Aorta (tissue), 5 donors: ENCODE results near the gene RANBP1. TPM values are rescaled to one million over a fixed set of nuclear protein-coding genes. Genes with fewer than 3 reads are reported as not detected.
A peak's percentile ranks its signal among the peaks of the same experiment; 100 is the strongest.

Experiments
- ATAC-seq: fragments of 200-7000 bp; cut with Tn5 transposase; one replicate; pipeline ENCODE4 v1.9.1; 2022; ENCODE audit warnings: moderate library complexity; ENCODE audit not compliant: low FRiP score
- DNase-seq, 2 donors: peaks; one replicate each; pipeline ENCODE4 v3.0.0-alpha.2; 2020
- H3K27ac ChIP-seq, 2 donors: one replicate each; pipeline ENCODE4 v1.5.1; 2013; ENCODE audit warnings: low read length in 2 of 2, mild to moderate bottlenecking in 2 of 2, moderate library complexity in 2 of 2, control low read depth in 1 of 2, inconsistent platforms in 1 of 2, low read depth in 1 of 2
- H3K27me3 ChIP-seq, 2 donors: one replicate each; pipeline ENCODE4 v1.6.1; 2013; ENCODE audit warnings: control low read depth in 1 of 2, low read length in 1 of 2, mild to moderate bottlenecking in 1 of 2, moderate library complexity in 1 of 2; ENCODE audit not compliant: insufficient read depth in 2 of 2, control insufficient read depth in 1 of 2
- H3K36me3 ChIP-seq, 2 donors: one replicate each; pipeline ENCODE4 v1.6.1; 2013; ENCODE audit warnings: control low read depth in 1 of 2, low read length in 1 of 2, mild to moderate bottlenecking in 1 of 2; ENCODE audit not compliant: insufficient read depth in 2 of 2, control insufficient read depth in 1 of 2
- H3K4me1 ChIP-seq, 2 donors: one replicate each; pipeline ENCODE4 v1.6.1; 2013; ENCODE audit warnings: low read length in 2 of 2, control low read depth in 1 of 2, mild to moderate bottlenecking in 1 of 2, moderate library complexity in 1 of 2; ENCODE audit not compliant: insufficient read depth in 2 of 2, control insufficient read depth in 1 of 2
- H3K4me3 ChIP-seq, 2 donors: one replicate each; pipeline ENCODE4 v1.5.1; 2013; ENCODE audit warnings: low read length in 2 of 2, control low read depth in 1 of 2, mild to moderate bottlenecking in 1 of 2
- H3K9me3 ChIP-seq: one replicate; pipeline ENCODE4 v1.6.1; 2013; ENCODE audit warnings: mild to moderate bottlenecking, low read length; ENCODE audit not compliant: control insufficient read depth
- WGBS, 2 donors: extraction: QIAGEN DNeasy Blood & Tissue Kit; methylation state at CpG; one replicate each; pipeline ENCODE4 v1.1.7; 2013; 5-methylcytosine and 5-hydroxymethylcytosine counted together
- intact Hi-C, 2 donors: fragments of 100-400 bp; cut with DNase I; formaldehyde crosslinking; loops; one replicate each; pipeline versions ENCODE4 v1.14.2 to v1.15.0; 2022
- polyA plus RNA-seq, 2 donors: library from polyadenylated mRNA; stranded (reverse); fragments of 200-250 nt; gene quantifications; one replicate each; pipeline ENCODE4 v1.2.3, GENCODE V29; 2013
- total RNA-seq, 2 donors: library from RNA; stranded (reverse); fragmentation: NEBNext Ultra II Directional; extraction: Animal tissue kit (Norgen Biotek cat#: 25700); gene quantifications; one replicate each; pipeline ENCODE4 v1.2.1, GENCODE V29; 2021
- donor health status: healthy with polysubstance abuse.
- donor health status: Bipolar disorder and iron deficiency.
- donor health status: DM: no; HTN: no; CAD: no.
- donor health status: DM: no; HTN: no; CAD: no.
- donor health status: DM: yes; HTN: yes; CAD: no.

The RANBP1 gene
- total and polyA plus RNA-seq, 4 donors: 49.8 to 75.0 (median 56.1) TPM

DNA sequence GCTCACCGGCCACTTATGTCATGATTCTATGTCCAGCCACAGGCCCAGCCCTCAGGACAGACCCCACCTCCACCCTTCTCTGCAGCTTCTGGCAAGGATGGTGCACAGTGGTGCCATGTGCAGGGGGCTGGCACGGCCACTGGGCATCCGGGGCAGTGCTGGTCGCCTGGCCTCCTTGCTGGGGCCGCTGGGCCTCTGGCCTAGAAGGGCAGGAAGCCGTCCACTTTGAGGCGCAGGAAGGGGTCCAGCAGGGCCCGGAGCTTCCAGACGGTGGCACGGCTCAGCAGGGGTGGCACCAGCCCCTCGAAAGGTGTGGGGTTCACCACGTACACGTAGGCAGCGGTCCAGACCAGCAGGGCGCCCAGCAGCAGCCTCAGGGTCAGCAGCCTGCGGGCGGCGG is 32.5 kb downstream of the RANBP1 start:
- Histone ChIP-seq H3K27me3 (no peaks in the 10 kb centered on the region), H3K9me3 (no peaks in the 10 kb centered on the region), H3K4me3 (no peak overlapping the region), H3K4me1 (no peaks in the 10 kb centered on the region), H3K36me3 (no peaks in the 10 kb centered on the region), H3K27ac (no peak overlapping the region)
- WGBS, 2 donors: 76 to 78% methylated on average over 16 to 18 of the region's 18 CpGs
- DNase-seq (no peak), ATAC-seq (no peak)
- intact Hi-C loops: no loop called here

DNA sequence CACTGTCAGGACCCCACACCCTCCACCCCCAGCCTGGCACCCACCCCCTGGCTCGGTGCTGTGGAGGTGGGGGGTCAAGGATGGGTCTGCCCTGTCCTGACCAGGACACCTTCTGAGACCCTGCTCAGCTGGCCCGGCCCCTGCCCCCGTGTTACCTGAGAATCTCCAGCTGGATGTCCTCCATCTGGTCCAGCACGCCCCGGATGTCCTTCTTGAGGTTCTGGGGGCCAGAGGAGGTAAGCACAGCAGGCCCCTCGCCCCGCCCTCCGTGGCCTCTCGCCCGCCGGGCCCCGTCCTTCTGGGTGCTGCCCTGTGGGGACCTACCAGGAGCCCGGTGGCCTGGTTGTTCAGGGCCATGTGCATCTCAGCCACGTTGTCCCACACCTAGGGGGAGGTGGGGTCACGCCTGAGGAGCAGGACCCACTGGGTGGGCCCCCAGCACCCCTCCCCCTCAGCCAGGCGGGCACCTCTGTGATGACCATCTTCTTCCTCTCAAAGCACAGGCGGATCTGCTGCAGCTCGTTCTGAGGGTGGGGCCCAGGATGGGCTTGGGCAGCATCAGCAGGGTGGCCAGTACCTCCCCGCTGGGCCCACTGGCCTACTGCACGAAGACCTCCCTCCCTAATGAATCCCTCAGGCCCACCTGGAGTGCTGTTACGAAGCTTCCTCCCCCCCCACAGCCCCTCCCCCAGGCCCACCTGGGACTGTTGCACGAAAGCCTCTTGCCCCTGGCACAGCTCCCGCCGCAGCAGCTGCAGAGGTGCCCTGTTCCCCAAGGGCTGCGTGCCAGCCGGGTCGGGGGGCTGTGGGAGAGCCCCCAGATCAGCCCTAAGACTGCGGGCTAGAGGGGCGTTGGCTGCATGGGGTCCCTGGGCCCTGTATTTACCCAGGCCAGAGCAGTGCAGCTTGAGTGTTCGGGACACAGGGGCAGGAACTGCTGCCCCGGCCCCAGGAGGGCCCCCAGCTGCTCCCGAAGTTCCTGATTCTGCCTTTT is 33.6 kb downstream of the RANBP1 start:
- Histone ChIP-seq H3K36me3 (no peaks in the 10 kb centered on the region), H3K27ac (no peak overlapping the region), H3K27me3 (no peaks in the 10 kb centered on the region), H3K4me1 (no peaks in the 10 kb centered on the region), H3K9me3 (no peaks in the 10 kb centered on the region), H3K4me3 (no peak overlapping the region)
- ATAC-seq: no peak
- intact Hi-C loops: no loop called here
- WGBS, 2 donors: 75 to 79% methylated on average over 27 to 32 of the region's 32 CpGs
- DNase-seq: no peak

- Histone ChIP-seq H3K4me1 (no peaks in the 10 kb centered on the region), H3K9me3 (no peaks in the 10 kb centered on the region), H3K36me3 (no peaks in the 10 kb centered on the region), H3K27ac (no peak within 1 kb of the TSS), H3K4me3 (no peak within 1 kb of the TSS), H3K27me3 (no peaks in the 10 kb centered on the region)
- WGBS, 2 donors: 79 to 81% methylated on average over 11 to 14 of the region's 14 CpGs
- no peak for DNase-seq
- ATAC-seq: no peak
- intact Hi-C loops: no loop called here
Measured at GRCh38 chr22:20150381-20151275, 34.7 kb downstream of the RANBP1 start, which contains the start of gene CCDC188. Gene CCDC188 (minus strand): TSS chr22:20151055. CDS start chr22:20150986, 69 bp downstream.

GRCh38 chr22:20151276-20151588 is 35.3 kb downstream of the RANBP1 start:
- H3K27ac ChIP-seq: no peak overlapping the region
- H3K4me3 ChIP-seq: no peak overlapping the region
- no peaks in the 10 kb centered on the region for H3K36me3 ChIP-seq
- DNase-seq (no peak), ATAC-seq (no peak)
- H3K4me1 ChIP-seq: no peaks in the 10 kb centered on the region
- H3K9me3 ChIP-seq: no peaks in the 10 kb centered on the region
- 75 to 83% methylated on average over 4 of the region's 4 CpGs for WGBS, 2 donors
- no peaks in the 10 kb centered on the region for H3K27me3 ChIP-seq
- intact Hi-C loops: no loop called here

DNA sequence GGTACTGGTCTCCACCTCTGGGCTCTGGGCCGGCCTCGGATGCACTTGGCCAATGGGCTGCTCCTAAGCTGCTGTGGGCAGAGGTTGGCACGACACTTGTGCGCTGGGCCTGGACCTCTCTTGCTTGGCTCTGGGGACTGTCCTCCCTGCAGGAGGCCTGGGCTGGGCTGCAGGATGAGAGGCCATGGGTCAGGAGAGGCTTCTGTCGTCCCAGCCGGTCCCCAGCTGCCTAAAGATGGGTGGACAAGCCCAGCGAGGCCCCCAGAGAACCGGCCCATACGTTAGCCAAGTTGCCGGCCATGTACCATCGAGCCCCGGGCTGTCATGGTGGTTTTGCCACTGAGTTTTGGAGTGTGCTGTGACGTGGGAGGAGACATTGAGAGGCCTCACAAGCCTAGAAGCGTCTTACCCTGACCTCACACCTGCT is 36.6 kb downstream of the RANBP1 start:
- H3K4me3 ChIP-seq: no peak overlapping the region
- WGBS, 2 donors: 77 to 80% methylated on average over 14 of the region's 14 CpGs
- no peaks in the 10 kb centered on the region for H3K27me3 ChIP-seq
- ATAC-seq (no peak), DNase-seq (no peak)
- intact Hi-C loops: no loop called here
- H3K36me3 ChIP-seq: no peaks in the 10 kb centered on the region
- H3K9me3 ChIP-seq: no peaks in the 10 kb centered on the region
- H3K4me1 ChIP-seq: no peaks in the 10 kb centered on the region
- H3K27ac ChIP-seq: no peak overlapping the region

- Histone ChIP-seq H3K4me3 (no peak overlapping the region), H3K9me3 (no peaks in the 10 kb centered on the region), H3K4me1 (no peaks in the 10 kb centered on the region), H3K36me3 (no peaks in the 10 kb centered on the region), H3K27me3 (no peaks in the 10 kb centered on the region), H3K27ac (no peak overlapping the region)
- DNase-seq (no peak), ATAC-seq (no peak)
- intact Hi-C loops: no loop called here
- 53 to 54% methylated on average over 16 of the region's 16 CpGs for whole genome bisulfite sequencing, 2 donors
Measured at GRCh38 chr22:20153945-20154344, 38.0 kb downstream of the RANBP1 start.

GRCh38 chr22:20154602-20155187 is 38.8 kb downstream of the RANBP1 start:
- ATAC-seq (no peak), DNase-seq (no peak)
- H3K4me3 ChIP-seq: no peak overlapping the region
- intact Hi-C loops: loop anchor here in 1 of 2 donors (5.0 kb wide), 1 partner anchor 113 kb away; the partner anchor contains the start of gene RTN4R
- no peak overlapping the region for H3K27ac ChIP-seq
- WGBS, 2 donors: 46 to 52% methylated on average over 11 to 14 of the region's 14 CpGs
- no peaks in the 10 kb centered on the region for H3K4me1 ChIP-seq
- no peaks in the 10 kb centered on the region for H3K27me3 ChIP-seq
- no peaks in the 10 kb centered on the region for H3K36me3 ChIP-seq
- H3K9me3 ChIP-seq: no peaks in the 10 kb centered on the region

DNA sequence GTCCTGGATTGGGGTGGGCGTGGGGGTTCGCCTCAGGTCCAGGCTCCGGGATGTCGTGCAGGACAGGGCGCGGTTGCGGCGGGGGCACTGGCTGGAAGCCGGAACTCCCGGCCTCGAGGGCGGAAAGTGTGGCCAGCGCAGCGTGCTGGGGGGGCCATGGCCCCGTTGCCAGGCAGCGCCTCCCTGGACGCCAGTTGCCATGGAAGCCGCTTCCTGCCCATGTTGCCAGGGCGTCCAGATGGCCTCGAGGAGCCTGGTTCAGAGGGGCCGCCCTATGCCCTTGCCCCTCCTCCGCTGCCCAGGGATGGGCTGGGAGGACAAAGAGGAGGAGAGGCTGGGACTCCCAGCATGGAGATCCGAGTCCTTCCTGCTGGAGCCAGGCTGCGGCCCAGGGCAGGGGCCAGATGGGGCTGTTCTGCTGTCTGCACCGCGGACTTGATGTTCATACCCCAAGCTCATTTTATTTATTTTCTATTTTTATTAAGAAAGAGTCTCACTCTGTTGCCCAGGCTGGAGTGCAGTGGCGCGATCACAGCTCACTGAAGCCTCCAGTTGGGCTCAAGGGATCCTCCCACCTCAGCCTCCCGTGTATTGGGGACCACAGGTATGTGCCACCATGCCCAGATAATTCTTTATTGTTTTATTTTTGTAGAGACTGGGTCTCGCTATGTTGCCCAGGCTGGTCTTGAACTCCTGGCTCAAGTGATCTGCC is 39.6 kb downstream of the RANBP1 start:
- H3K27me3 ChIP-seq: no peaks in the 10 kb centered on the region
- no peaks in the 10 kb centered on the region for H3K4me1 ChIP-seq
- no peaks in the 10 kb centered on the region for H3K9me3 ChIP-seq
- intact Hi-C loops: loop anchor here (2.0 to 5.0 kb wide), 2 partner anchors 112 to 113 kb away; partner anchors contain the start of gene RTN4R (in 2 of the 2)
- no peaks in the 10 kb centered on the region for H3K36me3 ChIP-seq
- no peak for DNase-seq
- H3K4me3 ChIP-seq: no peak overlapping the region
- WGBS, 2 donors: 43 to 50% methylated on average over 24 to 30 of the region's 30 CpGs
- no peak overlapping the region for H3K27ac ChIP-seq
- peak; percentile 27 for ATAC-seq
